Measurements from ENCODE around the gene LSP1.

DNA sequence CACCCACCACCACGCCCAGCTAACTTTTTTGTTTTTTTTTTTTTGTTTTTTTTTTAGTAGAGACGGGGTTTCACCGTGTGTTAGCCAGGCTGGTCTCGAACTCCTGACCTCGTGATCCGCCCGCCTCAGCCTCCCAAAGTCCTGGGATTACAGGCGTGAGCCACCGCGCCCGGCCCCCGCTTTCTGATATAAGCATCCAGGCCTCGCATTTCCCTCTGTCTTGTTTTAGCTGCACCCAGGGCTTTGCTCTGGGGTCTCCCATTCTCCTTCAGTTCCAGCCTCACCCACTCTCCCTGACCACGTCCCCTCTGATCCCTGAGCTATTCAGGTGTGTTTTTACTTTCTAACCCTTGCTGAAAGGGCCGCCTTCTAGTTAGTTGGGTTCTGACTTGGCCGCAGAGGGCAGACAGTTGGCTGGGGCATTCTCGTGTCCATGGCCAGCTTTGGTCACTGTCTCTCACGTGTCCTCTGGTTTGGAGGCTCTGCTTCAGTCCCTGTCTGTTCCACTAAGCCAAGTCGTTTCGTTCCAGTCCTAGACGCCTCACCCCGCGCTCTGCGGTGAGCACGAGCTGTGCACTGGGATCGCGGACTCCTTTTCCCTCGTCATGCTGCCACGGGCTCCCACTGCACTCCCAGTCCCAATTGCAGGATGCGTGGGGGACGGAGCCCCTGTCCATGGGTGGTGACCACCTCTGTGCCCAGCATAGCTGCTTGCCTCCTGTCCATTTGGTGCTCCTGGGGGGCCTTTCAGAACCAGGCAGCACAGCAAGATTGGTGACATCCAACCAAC is 60.6 kb downstream of the LSP1 start:
- TF ChIP-seq, protein P1, sequence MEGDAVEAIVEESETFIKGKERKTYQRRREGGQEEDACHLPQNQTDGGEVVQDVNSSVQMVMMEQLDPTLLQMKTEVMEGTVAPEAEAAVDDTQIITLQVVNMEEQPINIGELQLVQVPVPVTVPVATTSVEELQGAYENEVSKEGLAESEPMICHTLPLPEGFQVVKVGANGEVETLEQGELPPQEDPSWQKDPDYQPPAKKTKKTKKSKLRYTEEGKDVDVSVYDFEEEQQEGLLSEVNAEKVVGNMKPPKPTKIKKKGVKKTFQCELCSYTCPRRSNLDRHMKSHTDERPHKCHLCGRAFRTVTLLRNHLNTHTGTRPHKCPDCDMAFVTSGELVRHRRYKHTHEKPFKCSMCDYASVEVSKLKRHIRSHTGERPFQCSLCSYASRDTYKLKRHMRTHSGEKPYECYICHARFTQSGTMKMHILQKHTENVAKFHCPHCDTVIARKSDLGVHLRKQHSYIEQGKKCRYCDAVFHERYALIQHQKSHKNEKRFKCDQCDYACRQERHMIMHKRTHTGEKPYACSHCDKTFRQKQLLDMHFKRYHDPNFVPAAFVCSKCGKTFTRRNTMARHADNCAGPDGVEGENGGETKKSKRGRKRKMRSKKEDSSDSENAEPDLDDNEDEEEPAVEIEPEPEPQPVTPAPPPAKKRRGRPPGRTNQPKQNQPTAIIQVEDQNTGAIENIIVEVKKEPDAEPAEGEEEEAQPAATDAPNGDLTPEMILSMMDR (IDR thresholded peaks at IDR 0.05; ENCODE audit: poor library complexity) = no peak
- TF ChIP-seq EZH2 (IDR thresholded peaks at IDR 0.05; ENCODE audit: borderline replicate concordance) = no peak
- TF ChIP-seq EZH2phosphoT487 (IDR thresholded peaks at IDR 0.05; ENCODE audit: low read depth, severe bottlenecking, unreplicated experiment) = no peak
